Right lung (tissue), 5 donors: Measurements from ENCODE around the gene ENPP1. TPM values are rescaled to one million over a fixed set of nuclear protein-coding genes. Genes with fewer than 3 reads are reported as not detected.
A peak's percentile ranks its signal among the peaks of the same experiment; 100 is the strongest.
"Not testable (repeated sequence)": the region's sequence is repeated elsewhere in the genome, so short reads cannot be mapped to it uniquely, and the experiment has no call there.

Source experiments
- DNase-seq, 2 donors: peaks; one replicate each; pipeline ENCODE4 v3.0.0-alpha.2; 2013
- polyA plus RNA-seq, 5 donors: library from polyadenylated mRNA; unstranded; fragments of 120-200 nt; gene quantifications; one replicate each; pipeline versions ENCODE4 v1.2.1 to v1.2.3, GENCODE V29; 2013; ENCODE audit warnings: inconsistent platforms in 1 of 5, low replicate concordance in 1 of 5; ENCODE audit not compliant: insufficient read length in 5 of 5, insufficient read depth in 1 of 5

ENPP1 gene
- polyA plus RNA-seq, 5 donors, result 1.3 to 2.4 (median 1.9) TPM

DNA sequence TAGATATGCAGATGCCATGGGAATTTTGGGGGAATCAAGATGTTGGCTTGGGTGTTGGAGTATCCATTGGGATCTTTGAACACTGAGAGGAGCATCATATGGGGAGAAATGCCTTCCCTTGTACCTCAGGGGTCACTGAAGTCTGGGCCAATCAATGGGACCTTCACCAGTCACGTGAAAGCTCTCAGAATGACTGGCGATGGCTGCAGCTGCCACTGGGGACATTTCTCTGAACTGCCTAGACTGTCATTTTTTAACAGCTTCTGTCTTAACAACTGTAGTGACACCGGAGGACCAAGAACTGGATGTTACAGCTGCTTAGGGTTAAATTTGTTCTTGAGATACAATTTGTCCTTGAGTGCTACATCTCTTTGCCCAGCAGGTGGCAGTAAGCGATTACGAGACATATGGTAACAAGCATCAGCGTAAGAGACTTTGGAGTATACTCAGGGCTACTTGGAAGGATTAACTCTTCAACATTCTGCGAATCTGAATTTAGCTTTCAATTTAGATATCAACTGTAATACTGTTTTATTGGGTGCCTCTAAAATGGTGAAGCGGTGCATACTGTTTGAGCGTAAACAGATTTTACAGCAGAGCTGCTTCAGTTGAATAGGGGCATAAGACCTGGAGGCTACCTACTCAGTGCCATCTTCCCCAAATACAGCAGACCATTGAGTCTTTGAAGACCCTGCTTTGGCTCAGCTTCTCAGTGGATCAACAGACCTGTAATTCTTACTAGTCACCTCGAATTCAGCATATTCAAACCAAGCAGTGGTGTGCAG, 107.3 kb downstream of the ENPP1 start:
- peak; percentile 48 to 58 for DNase-seq

GRCh38 chr6:131916091-131916796, 108.4 kb downstream of the ENPP1 start:
- not testable (repeated sequence) for DNase-seq

DNA sequence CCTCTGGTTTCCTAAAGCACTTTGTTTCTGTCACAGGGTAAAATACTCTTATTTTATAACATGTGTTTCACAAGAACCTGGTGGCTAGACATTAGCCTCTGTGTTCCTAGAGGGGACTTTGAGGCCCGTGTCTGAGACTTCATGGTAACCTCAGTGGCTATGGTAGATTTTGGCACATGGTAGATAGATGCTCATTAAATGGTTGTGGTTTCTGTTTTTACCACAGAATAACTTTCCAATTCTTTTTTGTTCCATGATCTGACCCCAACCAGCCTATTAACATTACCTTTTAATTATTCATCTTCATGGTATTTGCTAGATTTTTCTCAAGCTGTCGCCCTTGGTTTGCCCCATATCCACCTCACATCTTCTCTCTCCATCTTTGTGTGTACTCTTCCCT, 109.0 kb downstream of the ENPP1 start:
- no peak for DNase-seq

GRCh38 chr6:131917318-131917717, 109.5 kb downstream of the ENPP1 start:
- DNase-seq, result no peak

DNA sequence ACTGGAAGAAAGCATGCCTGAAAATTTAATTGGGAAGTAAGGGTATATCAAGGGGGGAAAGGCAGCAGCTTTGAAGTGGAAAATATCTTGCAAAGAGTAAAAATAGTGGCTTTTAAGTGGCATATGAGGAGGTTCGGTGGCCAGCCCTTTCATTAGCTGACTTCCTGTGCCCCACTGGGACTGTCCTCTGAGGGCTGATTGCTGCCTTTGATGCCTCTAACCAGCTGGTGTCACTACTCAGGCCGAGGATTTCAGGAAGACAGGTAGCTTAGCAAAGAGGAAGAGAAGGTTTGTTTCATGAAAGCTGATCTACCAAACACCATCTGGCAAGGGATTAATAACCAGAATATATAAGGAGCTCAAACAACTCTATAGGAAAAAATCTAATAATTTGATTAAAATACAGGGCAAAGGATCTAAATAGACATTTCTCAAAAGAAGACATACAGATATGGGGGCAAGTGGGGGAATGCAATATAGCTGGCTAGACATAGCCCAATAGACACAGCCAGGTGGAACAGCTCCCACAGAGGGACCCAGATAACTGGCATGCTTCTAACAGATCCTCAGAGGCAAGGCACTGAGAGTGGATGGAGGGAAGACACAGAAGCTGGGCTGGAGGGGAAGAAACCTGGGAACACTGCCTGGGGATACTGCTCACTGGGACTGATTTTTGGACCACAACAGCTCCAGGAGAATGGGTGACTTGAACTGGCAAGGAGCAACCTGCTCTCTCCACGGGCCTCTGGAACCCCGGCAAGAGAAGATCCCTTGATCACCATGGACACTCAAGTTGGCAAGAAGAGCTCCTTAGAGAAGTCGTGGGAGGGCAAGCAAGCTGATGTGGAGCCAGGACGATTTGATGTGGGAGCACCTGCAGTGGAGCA, 110.2 kb downstream of the ENPP1 start:
- no peak for DNase-seq

DNA sequence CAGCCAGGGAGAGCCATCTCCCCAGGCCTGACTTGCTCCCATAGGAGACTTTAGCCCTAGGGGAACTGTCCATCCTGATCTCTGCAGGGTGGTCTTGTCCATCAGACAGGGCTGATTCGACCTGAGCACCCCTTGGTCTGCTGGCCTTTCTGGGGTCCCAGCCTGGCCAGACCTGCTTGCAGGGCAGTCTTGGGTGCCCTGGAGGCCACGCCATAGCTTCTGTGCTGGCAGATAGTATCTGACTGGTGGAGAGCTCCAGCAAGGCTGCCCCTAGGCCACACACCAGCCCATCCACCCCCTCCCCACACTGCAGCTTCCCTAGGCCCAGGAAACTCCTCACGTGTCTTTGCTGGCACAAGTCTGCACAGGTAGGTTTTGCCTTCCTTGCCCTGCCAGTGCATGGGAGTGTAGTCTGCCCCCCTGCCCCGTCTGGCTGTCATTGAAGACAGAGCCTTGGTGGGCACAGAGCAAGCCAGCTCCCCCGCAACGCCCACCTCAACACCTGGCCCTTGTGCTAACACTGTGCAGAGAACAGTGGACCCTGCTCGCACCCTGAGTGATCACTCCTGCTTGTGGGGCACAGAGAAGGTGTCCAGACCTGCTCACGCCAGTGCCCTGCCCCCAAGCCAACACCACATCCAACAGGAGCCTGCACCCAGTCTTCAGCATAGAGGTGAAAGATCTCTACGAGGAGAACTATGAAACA, 111.0 kb downstream of the ENPP1 start:
- no peak for DNase-seq

- DNase-seq, result no peak
Measured at GRCh38 chr6:131920656-131921055, 112.8 kb downstream of the ENPP1 start.

DNA sequence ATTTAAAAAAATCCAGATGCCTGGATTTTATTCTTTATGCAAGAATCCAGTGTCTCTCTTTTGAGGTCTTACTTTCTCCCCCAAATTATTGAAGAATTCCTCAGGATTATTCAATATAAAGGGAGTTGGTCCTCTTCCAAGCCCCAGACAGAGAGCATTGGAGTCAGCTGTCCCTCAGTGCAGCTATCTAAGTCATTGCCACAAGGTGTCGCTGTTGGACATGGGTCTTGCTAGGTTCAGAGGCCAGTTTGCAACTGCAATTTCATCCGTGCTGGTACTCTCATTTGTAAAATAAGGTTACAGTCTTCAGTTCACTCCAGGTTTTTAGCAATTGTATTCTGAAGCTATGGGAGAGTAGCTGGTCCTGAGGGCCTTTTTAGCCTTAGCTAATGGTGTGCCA, 115.5 kb downstream of the ENPP1 start:
- peak in 1 of 2 donors; percentile 21 for DNase-seq

- DNase-seq, result peak in 1 of 2 donors; percentile 38
Measured at GRCh38 chr6:131924881-131925474, 117.2 kb downstream of the ENPP1 start.

DNA sequence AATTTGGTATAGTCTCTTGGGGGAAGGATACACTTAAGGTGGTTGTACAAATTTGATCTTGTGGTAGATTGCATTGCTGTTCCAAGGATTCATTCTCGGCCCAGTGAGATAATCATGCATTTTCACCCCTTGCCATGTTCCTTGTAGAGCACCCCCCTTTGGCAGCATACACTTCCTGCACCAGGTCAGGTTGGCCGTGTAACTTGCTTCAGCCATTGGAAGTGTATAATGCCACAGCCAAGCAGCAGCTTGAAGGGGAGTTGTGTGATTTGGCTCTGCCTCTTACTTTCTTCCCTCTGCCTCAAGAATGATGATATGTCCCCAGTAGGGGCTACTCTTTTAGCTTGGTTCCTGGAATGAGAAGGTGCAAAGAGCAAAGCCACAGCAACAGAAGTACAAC, 121.4 kb downstream of the ENPP1 start:
- DNase-seq, result no peak

DNA sequence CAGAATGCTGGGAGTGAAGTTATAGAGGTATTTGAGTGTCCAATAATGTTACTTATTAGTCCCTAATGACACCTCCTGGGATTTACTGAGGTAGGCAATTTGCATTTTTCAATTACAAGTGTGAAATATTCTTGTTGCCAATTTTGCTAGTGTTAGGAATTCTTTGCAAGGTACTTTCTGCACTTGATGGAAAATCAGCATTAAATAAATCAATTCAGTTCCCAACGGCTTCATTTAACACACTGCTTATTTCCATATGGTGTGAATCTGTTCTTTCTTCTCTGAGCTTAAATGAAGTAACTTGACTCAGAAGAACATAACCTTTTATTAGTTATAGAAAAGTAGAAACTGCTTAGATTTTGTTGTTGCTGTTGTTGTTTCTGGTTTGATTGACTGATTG, 122.2 kb downstream of the ENPP1 start:
- DNase-seq, result no peak

GRCh38 chr6:131931063-131931750, 123.4 kb downstream of the ENPP1 start:
- DNase-seq, result no peak

- DNase-seq, result no peak
Measured at GRCh38 chr6:131936156-131936555, 128.3 kb downstream of the ENPP1 start.

DNA sequence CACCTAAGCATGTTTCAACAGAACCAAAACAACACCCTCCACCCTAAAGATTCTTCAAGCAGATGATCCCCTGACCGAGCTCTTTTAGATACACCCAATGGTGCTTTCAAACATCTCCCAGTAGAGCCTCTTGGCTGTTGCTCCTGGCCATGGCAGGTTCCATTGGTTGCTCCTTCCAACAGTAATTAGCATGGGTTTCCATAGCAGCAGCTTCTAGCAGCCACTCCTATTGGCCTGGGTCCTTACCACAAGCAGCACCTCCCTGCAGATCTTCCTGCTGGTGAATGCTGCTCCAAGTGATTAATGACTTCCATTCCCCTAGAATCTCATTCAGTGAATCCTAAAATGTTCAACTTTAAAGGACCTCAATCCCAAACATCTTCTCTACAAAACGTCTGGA, 129.4 kb downstream of the ENPP1 start:
- DNase-seq, result no peak

DNA sequence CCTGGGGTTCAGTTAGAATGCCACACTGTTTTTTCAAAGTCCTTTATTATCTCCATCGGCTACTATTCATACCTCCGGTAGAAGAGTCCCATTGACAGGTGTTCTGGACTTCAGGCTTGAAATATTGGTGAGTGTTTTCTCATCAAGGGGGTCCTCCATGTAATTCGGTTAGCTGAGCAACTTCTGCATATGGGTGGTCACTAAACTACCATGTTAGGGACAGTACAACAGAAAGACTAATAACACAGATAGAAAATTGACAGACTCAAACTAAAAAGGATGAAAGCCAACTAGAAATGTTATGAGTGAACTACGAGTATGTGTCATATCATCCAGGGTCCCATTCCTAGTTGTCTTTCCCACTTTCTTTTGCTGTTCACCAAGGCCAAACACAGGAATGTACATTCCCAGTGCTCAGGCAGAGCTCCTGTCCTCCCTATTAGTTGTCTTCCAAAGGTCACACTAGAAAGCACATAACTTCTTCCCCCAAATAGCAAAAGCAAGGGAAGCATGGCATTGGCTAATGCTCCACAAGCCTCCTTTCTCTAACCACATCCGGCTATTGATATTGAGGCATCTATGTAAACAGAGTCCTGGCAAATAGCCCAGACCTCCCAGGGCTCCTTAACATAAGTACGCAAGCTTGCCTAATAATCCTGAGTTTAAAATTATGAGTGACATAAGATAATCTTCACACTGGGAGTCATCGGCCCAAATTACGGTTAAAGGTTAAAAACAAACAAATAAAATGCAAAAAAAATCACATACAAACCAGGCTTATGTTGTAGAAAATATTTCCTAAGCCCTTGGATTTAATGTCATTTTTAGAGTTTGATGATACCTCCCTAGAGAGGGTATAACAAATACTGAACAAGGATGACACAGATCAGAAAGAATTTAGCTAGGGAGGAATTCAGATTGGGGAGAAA, 130.1 kb downstream of the ENPP1 start:
- DNase-seq, result peak; percentile 35 to 37
